HepG2 (cell line): ENCODE measurements around the gene ACBD5. TPM values are rescaled to one million over a fixed set of nuclear protein-coding genes. Genes with fewer than 3 reads are reported as not detected.

Experiments
- ARNT2 ChIP-seq: sonication (generic); formaldehyde crosslinking; IDR thresholded peaks from 2 replicates; pipeline ENCODE4 v1.8.0; 2022; ENCODE audit warnings: mild to moderate bottlenecking, low read depth, missing genetic modification reagents, moderate library complexity
- DNMT1 ChIP-seq: sonication (generic); formaldehyde crosslinking; IDR thresholded peaks from 2 replicates; pipeline ENCODE4 v1.5.1; 2020; ENCODE audit warnings: mild to moderate bottlenecking, missing genetic modification reagents
- SRSF1 ChIP-seq: fragments of 200-400 bp; formaldehyde crosslinking; optimal IDR thresholded peaks from 2 replicates; pipeline ENCODE3; 2017; ENCODE audit warnings: mild to moderate bottlenecking, low read depth, low read length, moderate library complexity
- TSC22D2 ChIP-seq: sonication (generic); formaldehyde crosslinking; IDR thresholded peaks from 2 replicates; pipeline ENCODE4 v1.5.1; 2020; ENCODE audit warnings: missing genetic modification reagents, mild to moderate bottlenecking, borderline replicate concordance
- ZNF878 ChIP-seq: sonication (generic); formaldehyde crosslinking; IDR thresholded peaks from 2 replicates; pipeline ENCODE4 v1.8.1; 2023; ENCODE audit warnings: mild to moderate bottlenecking, missing genetic modification reagents, moderate library complexity
- polyA plus RNA-seq, 8 experiments: library from polyadenylated mRNA; depleted of rRNA in 3 of 8; stranded (reverse) in 7 of 8; unstranded in 1 of 8; fragments of >200 nt; fragmentation: Illumina TruSeq in 4 of 8; extraction: Trizol in 4 of 8; gene quantifications; 2 replicates each; pipeline versions ENCODE4 v1.2.1 to v1.2.3, GENCODE V29; 2011 to 2016; ENCODE audit warnings: low read depth in 4 of 8, missing spikeins in 1 of 8, mixed read lengths in 1 of 8; ENCODE audit not compliant: insufficient read depth in 1 of 8
- total RNA-seq, 5 experiments: library from RNA; depleted of rRNA; stranded (reverse); fragments of >200 nt; fragmentation: Illumina TruSeq; extraction: Trizol; gene quantifications; 2 replicates each; pipeline ENCODE4 v1.2.3, GENCODE V29; 2016; ENCODE audit warnings: low read depth in 1 of 5
- TF ChIP-seq, protein P1 (sequence below): sonication (generic); formaldehyde crosslinking; IDR thresholded peaks from 2 replicates; pipeline ENCODE4 v1.4.0; 2020; ENCODE audit warnings: mild to moderate bottlenecking, missing genetic modification reagents
- TF ChIP-seq, protein P2 (sequence below): IDR thresholded peaks from 2 replicates; pipeline ENCODE4 v1.6.1; 2016; ENCODE audit warnings: low read depth, control low read depth
- TF ChIP-seq, protein P3 (sequence below): sonication (generic); formaldehyde crosslinking; IDR thresholded peaks from 2 replicates; pipeline ENCODE4; 2020; ENCODE audit warnings: missing genetic modification reagents, mild to moderate bottlenecking, borderline replicate concordance
- TF ChIP-seq, protein P4 (sequence below): sonication (generic); formaldehyde crosslinking; IDR thresholded peaks from 2 replicates; pipeline ENCODE4 v1.5.0; 2020; ENCODE audit warnings: missing genetic modification reagents

ACBD5 gene
- total and polyA plus RNA-seq, 2 of the 13 experiments (the other 11 are each of a cell fraction or from before 2014, with no cell fraction given): 10.3 to 14.8 TPM

DNA sequence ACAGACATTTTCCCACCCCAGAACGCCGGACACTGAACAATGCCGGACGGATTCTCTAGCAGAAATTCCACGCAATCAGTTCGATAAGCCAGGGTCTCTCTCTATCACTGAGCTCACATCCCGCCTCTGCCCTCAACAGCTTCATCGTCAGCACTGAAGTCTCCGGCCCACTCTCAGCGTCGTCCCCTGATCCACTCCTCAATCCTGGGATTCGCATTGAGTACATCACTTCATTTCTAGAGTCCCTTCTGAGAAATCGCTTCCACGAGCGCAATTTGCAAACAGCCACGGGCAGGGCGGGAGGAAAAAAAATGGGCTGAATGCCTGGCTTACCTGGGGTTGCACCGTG, 86.8 kb downstream of the ACBD5 start (continued):
- TF ChIP-seq, protein P1, sequence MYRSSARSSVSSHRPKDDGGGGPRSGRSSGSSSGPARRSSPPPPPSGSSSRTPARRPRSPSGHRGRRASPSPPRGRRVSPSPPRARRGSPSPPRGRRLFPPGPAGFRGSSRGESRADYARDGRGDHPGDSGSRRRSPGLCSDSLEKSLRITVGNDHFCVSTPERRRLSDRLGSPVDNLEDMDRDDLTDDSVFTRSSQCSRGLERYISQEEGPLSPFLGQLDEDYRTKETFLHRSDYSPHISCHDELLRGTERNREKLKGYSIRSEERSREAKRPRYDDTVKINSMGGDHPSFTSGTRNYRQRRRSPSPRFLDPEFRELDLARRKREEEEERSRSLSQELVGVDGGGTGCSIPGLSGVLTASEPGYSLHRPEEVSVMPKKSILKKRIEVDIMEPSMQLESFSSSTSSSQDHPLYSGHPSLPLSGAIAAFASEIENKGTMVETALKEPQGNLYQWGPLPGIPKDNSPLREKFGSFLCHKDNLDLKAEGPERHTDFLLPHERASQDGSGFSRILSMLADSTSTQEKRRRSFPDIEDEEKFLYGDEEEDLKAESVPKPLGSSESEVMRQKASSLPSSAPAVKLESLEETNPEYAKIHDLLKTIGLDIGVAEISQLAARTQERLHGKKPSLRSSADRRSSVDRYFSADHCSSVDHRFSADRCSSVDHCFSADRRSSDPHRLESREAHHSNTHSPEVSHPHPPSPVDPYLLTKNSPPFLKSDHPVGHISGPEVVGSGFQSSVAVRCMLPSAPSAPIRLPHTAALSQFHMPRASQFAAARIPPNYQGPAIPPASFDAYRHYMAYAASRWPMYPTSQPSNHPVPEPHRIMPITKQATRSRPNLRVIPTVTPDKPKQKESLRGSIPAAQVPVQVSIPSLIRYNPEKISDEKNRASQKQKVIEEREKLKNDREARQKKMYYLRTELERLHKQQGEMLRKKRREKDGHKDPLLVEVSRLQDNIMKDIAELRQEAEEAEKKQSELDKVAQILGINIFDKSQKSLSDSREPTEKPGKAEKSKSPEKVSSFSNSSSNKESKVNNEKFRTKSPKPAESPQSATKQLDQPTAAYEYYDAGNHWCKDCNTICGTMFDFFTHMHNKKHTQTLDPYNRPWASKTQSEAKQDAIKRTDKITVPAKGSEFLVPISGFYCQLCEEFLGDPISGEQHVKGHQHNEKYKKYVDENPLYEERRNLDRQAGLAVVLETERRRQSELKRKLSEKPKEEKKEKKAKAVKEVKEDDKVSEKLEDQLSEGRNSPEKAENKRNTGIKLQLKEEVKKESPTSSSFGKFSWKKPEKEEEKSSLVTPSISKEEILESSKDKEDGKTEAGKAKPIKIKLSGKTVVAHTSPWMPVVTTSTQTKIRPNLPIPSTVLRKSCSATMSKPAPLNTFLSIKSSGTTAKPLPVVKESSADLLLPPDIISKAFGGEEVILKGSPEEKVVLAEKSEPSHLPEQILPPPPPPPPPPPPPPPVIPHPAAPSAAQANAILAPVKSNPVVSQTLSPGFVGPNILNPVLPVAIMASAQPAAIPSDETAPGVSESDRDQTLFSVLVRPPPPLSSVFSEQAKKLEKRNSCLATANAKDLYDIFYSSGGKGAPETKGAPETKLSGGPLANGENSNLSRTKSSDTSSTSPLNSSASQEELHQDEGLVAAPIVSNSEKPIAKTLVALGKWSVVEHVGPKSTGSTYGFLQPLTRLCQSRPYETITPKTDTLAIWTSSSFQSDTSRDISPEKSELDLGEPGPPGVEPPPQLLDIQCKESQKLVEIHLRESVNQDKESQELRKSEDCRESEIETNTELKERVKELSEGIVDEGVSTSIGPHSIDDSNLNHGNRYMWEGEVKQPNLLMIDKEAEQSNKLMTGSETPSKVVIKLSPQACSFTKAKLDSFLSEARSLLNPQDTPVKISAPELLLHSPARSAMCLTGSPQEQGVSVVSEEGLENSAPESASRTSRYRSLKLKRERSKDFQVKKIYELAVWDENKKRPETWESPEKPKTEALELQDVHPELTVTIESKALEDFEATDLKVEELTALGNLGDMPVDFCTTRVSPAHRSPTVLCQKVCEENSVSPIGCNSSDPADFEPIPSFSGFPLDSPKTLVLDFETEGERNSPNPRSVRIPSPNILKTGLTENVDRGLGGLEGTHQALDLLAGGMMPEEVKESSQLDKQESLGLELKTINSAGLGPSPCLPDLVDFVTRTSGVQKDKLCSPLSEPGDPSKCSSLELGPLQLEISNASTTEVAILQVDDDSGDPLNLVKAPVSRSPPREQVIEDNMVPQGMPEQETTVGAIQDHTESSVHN (CRISPR knock-in tag): no peak
- TF ChIP-seq, protein P2, sequence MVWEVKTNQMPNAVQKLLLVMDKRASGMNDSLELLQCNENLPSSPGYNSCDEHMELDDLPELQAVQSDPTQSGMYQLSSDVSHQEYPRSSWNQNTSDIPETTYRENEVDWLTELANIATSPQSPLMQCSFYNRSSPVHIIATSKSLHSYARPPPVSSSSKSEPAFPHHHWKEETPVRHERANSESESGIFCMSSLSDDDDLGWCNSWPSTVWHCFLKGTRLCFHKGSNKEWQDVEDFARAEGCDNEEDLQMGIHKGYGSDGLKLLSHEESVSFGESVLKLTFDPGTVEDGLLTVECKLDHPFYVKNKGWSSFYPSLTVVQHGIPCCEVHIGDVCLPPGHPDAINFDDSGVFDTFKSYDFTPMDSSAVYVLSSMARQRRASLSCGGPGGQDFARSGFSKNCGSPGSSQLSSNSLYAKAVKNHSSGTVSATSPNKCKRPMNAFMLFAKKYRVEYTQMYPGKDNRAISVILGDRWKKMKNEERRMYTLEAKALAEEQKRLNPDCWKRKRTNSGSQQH (CRISPR knock-in tag): no peak
- TF ChIP-seq ARNT2 (CRISPR knock-in tag): no peak
- 0 out of 2 replicates have a peak, but pooled peaks have one; percentile 21 for TF ChIP-seq TSC22D2 (CRISPR knock-in tag)
- TF ChIP-seq, protein P3, sequence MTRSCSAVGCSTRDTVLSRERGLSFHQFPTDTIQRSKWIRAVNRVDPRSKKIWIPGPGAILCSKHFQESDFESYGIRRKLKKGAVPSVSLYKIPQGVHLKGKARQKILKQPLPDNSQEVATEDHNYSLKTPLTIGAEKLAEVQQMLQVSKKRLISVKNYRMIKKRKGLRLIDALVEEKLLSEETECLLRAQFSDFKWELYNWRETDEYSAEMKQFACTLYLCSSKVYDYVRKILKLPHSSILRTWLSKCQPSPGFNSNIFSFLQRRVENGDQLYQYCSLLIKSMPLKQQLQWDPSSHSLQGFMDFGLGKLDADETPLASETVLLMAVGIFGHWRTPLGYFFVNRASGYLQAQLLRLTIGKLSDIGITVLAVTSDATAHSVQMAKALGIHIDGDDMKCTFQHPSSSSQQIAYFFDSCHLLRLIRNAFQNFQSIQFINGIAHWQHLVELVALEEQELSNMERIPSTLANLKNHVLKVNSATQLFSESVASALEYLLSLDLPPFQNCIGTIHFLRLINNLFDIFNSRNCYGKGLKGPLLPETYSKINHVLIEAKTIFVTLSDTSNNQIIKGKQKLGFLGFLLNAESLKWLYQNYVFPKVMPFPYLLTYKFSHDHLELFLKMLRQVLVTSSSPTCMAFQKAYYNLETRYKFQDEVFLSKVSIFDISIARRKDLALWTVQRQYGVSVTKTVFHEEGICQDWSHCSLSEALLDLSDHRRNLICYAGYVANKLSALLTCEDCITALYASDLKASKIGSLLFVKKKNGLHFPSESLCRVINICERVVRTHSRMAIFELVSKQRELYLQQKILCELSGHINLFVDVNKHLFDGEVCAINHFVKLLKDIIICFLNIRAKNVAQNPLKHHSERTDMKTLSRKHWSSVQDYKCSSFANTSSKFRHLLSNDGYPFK: no peak
- TF ChIP-seq, protein P4, sequence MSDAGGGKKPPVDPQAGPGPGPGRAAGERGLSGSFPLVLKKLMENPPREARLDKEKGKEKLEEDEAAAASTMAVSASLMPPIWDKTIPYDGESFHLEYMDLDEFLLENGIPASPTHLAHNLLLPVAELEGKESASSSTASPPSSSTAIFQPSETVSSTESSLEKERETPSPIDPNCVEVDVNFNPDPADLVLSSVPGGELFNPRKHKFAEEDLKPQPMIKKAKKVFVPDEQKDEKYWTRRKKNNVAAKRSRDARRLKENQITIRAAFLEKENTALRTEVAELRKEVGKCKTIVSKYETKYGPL (CRISPR knock-in tag): 0 out of 2 replicates have a peak, but pooled peaks have one; percentile 10
- peak; percentile 22 for TF ChIP-seq SRSF1
- peak; percentile 27; the same call in 1 of the 2 replicates for TF ChIP-seq ZNF878
- TF ChIP-seq DNMT1 (CRISPR knock-in tag): no peak
